Esophagus squamous epithelium (tissue), 4 donors: ENCODE results near the gene LPIN2.

Source experiments
- POLR2A ChIP-seq, 4 donors: fragments of 450-650 bp; IDR thresholded peaks; one replicate each; pipeline ENCODE4 v1.6.1; 2017; ENCODE audit warnings: antibody characterized with exemption in 4 of 4, mild to moderate bottlenecking in 4 of 4, moderate library complexity in 3 of 4
- TF ChIP-seq, protein P1 (sequence below), 6 experiments: fragments of 450-650 bp in 4 of 6; fragments of 200-600 bp in 2 of 6; sonication (generic) in 2 of 6; IDR thresholded peaks; one replicate each; pipeline ENCODE4 v1.5.1; 2016 to 2019; ENCODE audit warnings: antibody characterized with exemption in 6 of 6, mild to moderate bottlenecking in 4 of 6, moderate library complexity in 4 of 6

DNA sequence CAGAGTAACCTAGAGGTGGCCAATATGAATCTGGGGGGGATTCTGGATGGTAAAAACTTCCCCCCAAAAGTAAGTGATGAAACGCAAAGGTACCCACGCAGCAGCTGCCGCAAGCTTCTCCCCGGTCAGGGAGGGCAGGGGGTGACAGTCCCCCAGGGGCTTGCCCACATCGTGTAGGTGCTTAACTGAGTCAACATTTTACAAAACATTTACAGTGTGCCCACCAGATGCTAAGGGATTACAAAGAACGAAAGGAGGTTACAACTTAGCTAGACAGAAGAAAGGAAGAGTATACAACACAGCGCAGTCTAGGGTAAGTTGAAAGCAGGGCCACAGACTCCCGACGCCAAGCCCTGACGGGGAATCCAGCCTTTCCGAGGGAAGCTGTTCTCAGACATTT is 45.6 kb downstream of the LPIN2 start:
- TF ChIP-seq, protein P1, sequence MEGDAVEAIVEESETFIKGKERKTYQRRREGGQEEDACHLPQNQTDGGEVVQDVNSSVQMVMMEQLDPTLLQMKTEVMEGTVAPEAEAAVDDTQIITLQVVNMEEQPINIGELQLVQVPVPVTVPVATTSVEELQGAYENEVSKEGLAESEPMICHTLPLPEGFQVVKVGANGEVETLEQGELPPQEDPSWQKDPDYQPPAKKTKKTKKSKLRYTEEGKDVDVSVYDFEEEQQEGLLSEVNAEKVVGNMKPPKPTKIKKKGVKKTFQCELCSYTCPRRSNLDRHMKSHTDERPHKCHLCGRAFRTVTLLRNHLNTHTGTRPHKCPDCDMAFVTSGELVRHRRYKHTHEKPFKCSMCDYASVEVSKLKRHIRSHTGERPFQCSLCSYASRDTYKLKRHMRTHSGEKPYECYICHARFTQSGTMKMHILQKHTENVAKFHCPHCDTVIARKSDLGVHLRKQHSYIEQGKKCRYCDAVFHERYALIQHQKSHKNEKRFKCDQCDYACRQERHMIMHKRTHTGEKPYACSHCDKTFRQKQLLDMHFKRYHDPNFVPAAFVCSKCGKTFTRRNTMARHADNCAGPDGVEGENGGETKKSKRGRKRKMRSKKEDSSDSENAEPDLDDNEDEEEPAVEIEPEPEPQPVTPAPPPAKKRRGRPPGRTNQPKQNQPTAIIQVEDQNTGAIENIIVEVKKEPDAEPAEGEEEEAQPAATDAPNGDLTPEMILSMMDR (IDR thresholded peaks at IDR 0.05): no peak
- TF ChIP-seq POLR2A (IDR thresholded peaks at IDR 0.05): no peak
